Measurements from ENCODE around the gene AATF.

The AATF gene

DNA sequence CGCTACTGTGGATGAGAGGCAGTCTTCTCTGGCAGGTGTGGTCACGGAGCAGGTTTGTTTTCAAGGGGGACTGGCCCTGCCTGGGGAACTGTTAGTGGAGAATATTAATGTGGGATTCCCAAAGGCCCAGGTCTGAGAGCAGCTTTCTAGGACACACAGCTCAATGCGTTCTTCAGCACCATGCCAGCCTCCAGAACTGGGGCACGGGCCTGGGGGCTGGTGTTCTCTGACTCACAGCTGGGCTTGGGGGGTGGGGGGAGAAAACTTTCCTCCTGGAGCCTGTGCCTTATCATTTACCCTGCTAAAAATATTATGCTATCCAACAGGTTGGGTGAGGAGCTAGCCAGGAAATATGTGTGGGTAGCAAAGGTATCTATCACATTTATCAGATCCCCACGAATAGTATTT, 24.9 kb upstream of the AATF start:
- no peak for TF ChIP-seq SUZ12 (IDR thresholded peaks at IDR 0.05; ENCODE audit: extremely low read depth, insufficient read depth, insufficient read length)
- TF ChIP-seq ZNF274 (IDR thresholded peaks at IDR 0.05; ENCODE audit: low read depth, low read length): no peak
- no peak for TF ChIP-seq YY1 (IDR thresholded peaks at IDR 0.05; ENCODE audit: insufficient read depth, insufficient read length)
- Histone ChIP-seq H3K4me1 (ENCODE audit: insufficient read depth, insufficient read length) (peaks cover 28% of the 10 kb centered on the region), H3K36me3 (ENCODE audit: insufficient read depth, insufficient read length, low read length) (no peaks in the 10 kb centered on the region), H3K27me3 (ENCODE audit: insufficient read depth, insufficient read length) (no peaks in the 10 kb centered on the region), H3K4me3 (ENCODE audit: insufficient read length, low read depth) (no peak overlapping the region), H3K9ac (ENCODE audit: insufficient read length, low read depth) (no peak overlapping the region), H3K9me3 (ENCODE audit: insufficient read depth, low read length) (no peaks in the 10 kb centered on the region)
- DNase-seq (ENCODE audit: low read depth, low spot score): no peak

DNA sequence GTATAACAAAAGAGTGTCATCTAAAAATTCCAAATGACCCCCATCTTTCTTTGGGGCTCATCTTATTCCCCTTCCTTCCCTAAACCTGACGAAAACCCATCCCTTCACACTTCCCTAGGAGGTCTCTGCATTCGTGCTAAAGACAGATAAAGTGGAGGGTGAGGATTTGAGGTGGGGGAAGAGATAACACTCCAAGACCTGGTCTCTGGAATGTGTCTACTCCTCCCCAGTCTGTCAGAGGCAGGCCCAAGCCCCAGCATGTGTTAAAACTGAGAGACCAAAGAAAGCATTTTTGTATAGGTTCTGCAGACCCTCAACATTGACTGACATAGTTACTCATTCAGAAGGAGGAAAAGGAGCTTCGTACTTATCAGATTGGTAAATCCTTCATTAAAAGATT, 22.5 kb upstream of the AATF start:
- Histone ChIP-seq H3K27me3 (ENCODE audit: insufficient read depth, insufficient read length) (peaks cover 24% of the 10 kb centered on the region), H3K36me3 (ENCODE audit: insufficient read depth, insufficient read length, low read length) (no peaks in the 10 kb centered on the region), H3K4me3 (ENCODE audit: insufficient read length, low read depth) (no peak overlapping the region), H3K9ac (ENCODE audit: insufficient read length, low read depth) (no peak overlapping the region), H3K4me1 (ENCODE audit: insufficient read depth, insufficient read length) (peaks cover 20% of the 10 kb centered on the region), H3K9me3 (ENCODE audit: insufficient read depth, low read length) (no peaks in the 10 kb centered on the region)
- TF ChIP-seq SUZ12 (IDR thresholded peaks at IDR 0.05; ENCODE audit: extremely low read depth, insufficient read depth, insufficient read length): no peak
- no peak for TF ChIP-seq YY1 (IDR thresholded peaks at IDR 0.05; ENCODE audit: insufficient read depth, insufficient read length)
- TF ChIP-seq ZNF274 (IDR thresholded peaks at IDR 0.05; ENCODE audit: low read depth, low read length): no peak
- DNase-seq (ENCODE audit: low read depth, low spot score): no peak

DNA sequence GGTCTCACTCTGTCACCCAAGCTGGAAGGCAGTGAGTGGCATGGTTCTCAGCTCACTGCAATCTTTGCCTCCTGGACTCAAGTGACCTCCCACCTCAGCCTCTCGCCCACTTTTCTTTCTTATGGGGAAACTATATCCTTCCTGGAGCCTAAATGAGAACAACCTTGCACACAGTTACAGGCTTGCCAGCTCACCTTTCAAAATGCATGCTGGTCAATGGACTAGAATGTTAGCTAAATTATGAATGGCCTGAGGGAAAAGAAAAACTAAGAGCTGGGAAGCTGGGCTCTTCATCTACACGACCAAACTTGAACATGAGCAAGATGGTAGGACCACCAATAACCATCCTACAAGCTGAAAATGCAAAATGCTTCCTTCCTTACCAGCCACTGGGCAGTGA, 22.1 kb upstream of the AATF start:
- DNase-seq (ENCODE audit: low read depth, low spot score): no peak
- Histone ChIP-seq H3K4me1 (ENCODE audit: insufficient read depth, insufficient read length) (peaks cover 21% of the 10 kb centered on the region), H3K9ac (ENCODE audit: insufficient read length, low read depth) (no peak overlapping the region), H3K9me3 (ENCODE audit: insufficient read depth, low read length) (no peaks in the 10 kb centered on the region), H3K36me3 (ENCODE audit: insufficient read depth, insufficient read length, low read length) (no peaks in the 10 kb centered on the region), H3K27me3 (ENCODE audit: insufficient read depth, insufficient read length) (peaks cover 29% of the 10 kb centered on the region), H3K4me3 (ENCODE audit: insufficient read length, low read depth) (no peak overlapping the region)
- TF ChIP-seq YY1 (IDR thresholded peaks at IDR 0.05; ENCODE audit: insufficient read depth, insufficient read length) (no peak), SUZ12 (IDR thresholded peaks at IDR 0.05; ENCODE audit: extremely low read depth, insufficient read depth, insufficient read length) (no peak), ZNF274 (IDR thresholded peaks at IDR 0.05; ENCODE audit: low read depth, low read length) (no peak)

DNA sequence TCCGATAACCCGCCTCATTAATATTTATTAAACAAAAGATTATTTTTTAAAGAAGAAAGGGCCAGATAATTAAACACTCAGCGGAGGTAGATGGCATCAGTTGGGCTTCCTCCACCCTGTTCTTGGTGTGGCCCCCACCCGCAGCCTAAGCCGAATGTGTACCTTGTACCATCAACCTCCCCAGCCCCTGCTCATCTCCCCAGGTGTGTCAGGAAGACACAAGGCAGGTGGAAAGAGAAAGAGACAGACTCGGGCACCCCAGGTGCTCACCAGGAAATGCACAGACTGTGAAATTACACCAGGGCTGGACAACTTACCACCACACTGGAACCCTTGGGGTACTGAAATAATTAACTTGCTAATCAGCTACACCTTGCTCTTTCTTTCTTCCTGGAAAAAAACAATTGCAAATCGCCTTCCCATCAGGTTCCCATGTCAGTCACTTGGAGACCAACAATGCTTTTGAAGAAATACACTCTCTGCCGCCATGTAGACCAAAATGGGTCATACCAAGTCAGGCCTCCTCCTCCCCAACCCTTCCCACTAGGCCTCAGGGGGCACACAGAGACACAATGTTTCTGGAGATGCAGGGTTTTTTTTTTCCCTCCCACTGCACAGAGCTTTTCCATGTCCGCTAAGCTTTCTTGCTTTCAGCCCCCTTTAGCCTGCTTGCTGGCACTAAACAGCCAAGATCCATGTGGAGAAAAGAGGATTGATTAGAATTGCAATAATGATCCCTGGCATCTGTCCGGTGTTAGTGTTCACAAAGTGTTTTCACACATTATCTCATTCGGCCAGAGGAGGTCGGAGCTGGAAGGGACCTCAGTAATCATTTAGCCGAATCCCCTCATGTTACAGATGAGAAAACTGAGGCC, 20.0 kb upstream of the AATF start:
- H3K4me1 ChIP-seq (ENCODE audit: insufficient read depth, insufficient read length): peaks cover 12% of the 10 kb centered on the region
- no peaks in the 10 kb centered on the region for H3K9me3 ChIP-seq (ENCODE audit: insufficient read depth, low read length)
- no peak overlapping the region for H3K4me3 ChIP-seq (ENCODE audit: insufficient read length, low read depth)
- TF ChIP-seq SUZ12 (IDR thresholded peaks at IDR 0.05; ENCODE audit: extremely low read depth, insufficient read depth, insufficient read length): no peak
- TF ChIP-seq YY1 (IDR thresholded peaks at IDR 0.05; ENCODE audit: insufficient read depth, insufficient read length): no peak
- no peak for TF ChIP-seq ZNF274 (IDR thresholded peaks at IDR 0.05; ENCODE audit: low read depth, low read length)
- peaks cover 49% of the 10 kb centered on the region for H3K27me3 ChIP-seq (ENCODE audit: insufficient read depth, insufficient read length)
- H3K9ac ChIP-seq (ENCODE audit: insufficient read length, low read depth): no peak overlapping the region
- H3K36me3 ChIP-seq (ENCODE audit: insufficient read depth, insufficient read length, low read length): no peaks in the 10 kb centered on the region
- no peak for DNase-seq (ENCODE audit: low read depth, low spot score)

DNA sequence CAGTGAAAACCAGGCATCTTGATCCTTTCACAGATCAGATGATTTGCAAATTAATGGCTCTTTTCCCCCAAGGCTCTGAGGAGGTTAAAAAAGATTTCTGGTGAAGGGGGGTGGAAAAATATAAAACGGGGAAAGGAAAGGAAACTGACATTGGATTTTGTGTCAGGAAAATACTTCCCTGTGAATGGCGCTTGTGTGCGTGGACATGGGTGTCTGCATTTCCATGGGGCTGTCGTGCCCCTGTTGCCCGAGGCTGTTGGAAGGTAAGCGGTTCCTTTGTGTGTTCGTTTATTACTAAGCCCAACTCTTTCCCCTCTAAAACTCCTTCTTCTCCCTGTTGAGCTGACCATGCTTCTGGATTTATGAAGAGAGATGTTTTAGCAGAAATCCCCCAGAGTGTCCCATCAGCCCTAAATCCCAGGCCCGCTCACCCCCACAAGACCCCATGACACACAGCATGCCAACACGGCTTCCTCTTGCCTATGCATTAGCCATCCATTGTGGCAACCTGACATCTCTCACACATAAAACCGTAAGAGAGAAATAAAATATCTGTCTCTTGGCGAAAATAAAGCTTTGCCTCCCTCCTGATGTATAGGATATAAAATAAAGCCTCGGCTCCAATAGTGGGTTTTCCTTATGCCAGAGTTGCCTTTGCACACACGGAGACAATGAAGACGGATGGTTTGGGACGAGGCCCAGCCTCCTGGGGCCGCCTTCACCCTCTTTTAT, 18.7 kb upstream of the AATF start:
- DNase-seq (ENCODE audit: low read depth, low spot score): no peak
- Histone ChIP-seq H3K27me3 (ENCODE audit: insufficient read depth, insufficient read length) (peaks cover 62% of the 10 kb centered on the region), H3K4me3 (ENCODE audit: insufficient read length, low read depth) (no peak overlapping the region), H3K9ac (ENCODE audit: insufficient read length, low read depth) (no peak overlapping the region), H3K4me1 (ENCODE audit: insufficient read depth, insufficient read length) (peaks cover 15% of the 10 kb centered on the region), H3K36me3 (ENCODE audit: insufficient read depth, insufficient read length, low read length) (no peaks in the 10 kb centered on the region), H3K9me3 (ENCODE audit: insufficient read depth, low read length) (no peaks in the 10 kb centered on the region)
- TF ChIP-seq ZNF274 (IDR thresholded peaks at IDR 0.05; ENCODE audit: low read depth, low read length) (no peak), YY1 (IDR thresholded peaks at IDR 0.05; ENCODE audit: insufficient read depth, insufficient read length) (no peak), SUZ12 (IDR thresholded peaks at IDR 0.05; ENCODE audit: extremely low read depth, insufficient read depth, insufficient read length) (no peak)

DNA sequence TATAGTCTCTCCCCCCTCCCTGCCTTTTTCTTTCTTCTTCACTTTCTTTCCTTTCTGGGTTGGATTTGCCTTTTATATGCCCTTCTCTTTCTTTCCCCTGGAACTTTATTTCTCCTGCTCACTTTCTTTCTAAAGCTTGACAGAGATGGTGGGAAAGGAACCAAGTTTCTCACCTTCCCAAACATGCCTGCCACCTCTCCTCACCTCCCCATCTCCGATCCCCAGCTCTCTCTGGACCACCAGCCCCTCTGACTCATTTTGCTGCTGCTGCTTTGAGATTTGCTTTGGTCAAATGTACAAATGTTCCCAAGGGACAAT, 18.2 kb upstream of the AATF start:
- Histone ChIP-seq H3K9ac (ENCODE audit: insufficient read length, low read depth) (no peak overlapping the region), H3K4me1 (ENCODE audit: insufficient read depth, insufficient read length) (peaks cover 16% of the 10 kb centered on the region), H3K27me3 (ENCODE audit: insufficient read depth, insufficient read length) (peaks cover 67% of the 10 kb centered on the region), H3K9me3 (ENCODE audit: insufficient read depth, low read length) (no peaks in the 10 kb centered on the region), H3K36me3 (ENCODE audit: insufficient read depth, insufficient read length, low read length) (no peaks in the 10 kb centered on the region), H3K4me3 (ENCODE audit: insufficient read length, low read depth) (no peak overlapping the region)
- no peak for DNase-seq (ENCODE audit: low read depth, low spot score)
- TF ChIP-seq ZNF274 (IDR thresholded peaks at IDR 0.05; ENCODE audit: low read depth, low read length): no peak

DNA sequence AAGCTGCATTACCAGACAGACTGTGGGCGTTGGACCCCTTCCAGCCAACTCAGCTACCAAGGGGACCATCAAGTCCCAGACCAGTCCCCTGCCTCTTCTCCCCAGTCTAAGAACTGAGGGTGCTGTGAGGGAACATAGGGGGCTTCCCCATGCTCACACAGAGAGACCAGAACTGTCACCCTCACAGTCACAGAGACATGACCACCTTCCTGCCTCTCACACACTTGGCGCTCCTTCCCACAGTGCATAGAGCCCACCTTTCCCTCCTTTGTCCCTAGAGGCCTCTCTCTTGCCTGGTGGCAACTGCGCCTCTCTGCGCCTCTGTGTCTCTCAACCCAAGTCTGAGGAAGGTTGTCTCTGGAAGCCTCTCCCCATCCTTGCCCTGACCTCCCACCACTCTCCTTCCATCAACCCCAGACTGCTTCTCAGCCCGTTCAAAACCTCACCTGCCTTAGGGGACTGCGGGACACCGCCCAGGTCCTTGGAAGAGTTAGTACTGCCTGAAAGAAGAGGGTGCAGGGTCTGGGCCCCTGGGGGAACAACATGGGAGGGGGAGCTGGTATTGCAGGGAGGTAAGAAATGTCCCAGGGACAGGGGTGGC, 17.6 kb upstream of the AATF start:
- H3K9ac ChIP-seq (ENCODE audit: insufficient read length, low read depth): no peak overlapping the region
- no peak overlapping the region for H3K4me3 ChIP-seq (ENCODE audit: insufficient read length, low read depth)
- no peaks in the 10 kb centered on the region for H3K36me3 ChIP-seq (ENCODE audit: insufficient read depth, insufficient read length, low read length)
- no peak for DNase-seq (ENCODE audit: low read depth, low spot score)
- TF ChIP-seq YY1 (IDR thresholded peaks at IDR 0.05; ENCODE audit: insufficient read depth, insufficient read length) (no peak), ZNF274 (IDR thresholded peaks at IDR 0.05; ENCODE audit: low read depth, low read length) (no peak), SUZ12 (IDR thresholded peaks at IDR 0.05; ENCODE audit: extremely low read depth, insufficient read depth, insufficient read length) (no peak)
- H3K9me3 ChIP-seq (ENCODE audit: insufficient read depth, low read length): no peaks in the 10 kb centered on the region
- peaks cover 74% of the 10 kb centered on the region for H3K27me3 ChIP-seq (ENCODE audit: insufficient read depth, insufficient read length)
- H3K4me1 ChIP-seq (ENCODE audit: insufficient read depth, insufficient read length): peaks cover 18% of the 10 kb centered on the region
